H9 (cell line): Measurements from ENCODE around the gene SUPT3H. TPM values are rescaled to one million over a fixed set of nuclear protein-coding genes. Genes with fewer than 3 reads are reported as not detected.

Source experiments
- DNase-seq: peaks from one replicate; pipeline ENCODE4 v3.0.0-alpha.2; 2017
- H2AFZ ChIP-seq: one replicate; pipeline ENCODE4 v1.6.1; 2013; ENCODE audit warnings: mild to moderate bottlenecking, low read length, control low read depth, moderate library complexity
- H2AK5ac ChIP-seq: 2 replicates; pipeline ENCODE4 v1.6.1; 2013; ENCODE audit warnings: low read length, control low read depth, mixed read lengths; ENCODE audit not compliant: insufficient read length
- H2BK120ac ChIP-seq: one replicate; pipeline ENCODE4 v1.6.1; 2013; ENCODE audit warnings: low read depth, mild to moderate bottlenecking, low read length, control low read depth, inconsistent platforms; ENCODE audit not compliant: poor library complexity, severe bottlenecking
- H2BK12ac ChIP-seq: 2 replicates; pipeline ENCODE4 v1.6.1; 2013; ENCODE audit warnings: low read length, control low read depth, mixed read lengths, low read depth; ENCODE audit not compliant: insufficient read length
- H2BK15ac ChIP-seq: 2 replicates; pipeline ENCODE4 v1.6.1; 2013; ENCODE audit warnings: low read depth, low read length, control low read depth
- H2BK20ac ChIP-seq: one replicate; pipeline ENCODE4 v1.6.1; 2013; ENCODE audit warnings: low read depth, mild to moderate bottlenecking, low read length, control low read depth, inconsistent platforms; ENCODE audit not compliant: poor library complexity, severe bottlenecking
- H2BK5ac ChIP-seq: 2 replicates; pipeline ENCODE4 v1.6.1; 2013; ENCODE audit warnings: low read length, control low read depth, mixed read lengths; ENCODE audit not compliant: insufficient read length
- H3K14ac ChIP-seq: 2 replicates; pipeline ENCODE4 v1.6.1; 2013; ENCODE audit warnings: low read length, control low read depth; ENCODE audit not compliant: insufficient read depth
- H3K18ac ChIP-seq: 2 replicates; pipeline ENCODE4 v1.6.1; 2013; ENCODE audit warnings: low read depth, mild to moderate bottlenecking, mixed read lengths, low read length, control low read depth; ENCODE audit not compliant: insufficient read length
- H3K23ac ChIP-seq: 2 replicates; pipeline ENCODE4 v1.6.1; 2013; ENCODE audit warnings: low read length, control low read depth, mixed read lengths, low read depth; ENCODE audit not compliant: insufficient read length
- H3K23me2 ChIP-seq: 2 replicates; pipeline ENCODE4 v1.6.1; 2013; ENCODE audit warnings: low read depth, mild to moderate bottlenecking, mixed read lengths, low read length, control low read depth; ENCODE audit not compliant: insufficient read length, poor library complexity, severe bottlenecking
- H3K27ac ChIP-seq: 2 replicates; pipeline ENCODE4 v1.5.1; 2013; ENCODE audit warnings: low read length, control low read depth, mixed read lengths, low read depth; ENCODE audit not compliant: insufficient read length
- H3K27me3 ChIP-seq: 2 replicates; pipeline ENCODE4 v1.6.1; 2013; ENCODE audit warnings: low read length, control low read depth, inconsistent platforms; ENCODE audit not compliant: insufficient read depth
- H3K4ac ChIP-seq: 2 replicates; pipeline ENCODE4 v1.6.1; 2013; ENCODE audit warnings: low read depth, mild to moderate bottlenecking, control low read depth, inconsistent platforms, low read length, moderate library complexity
- H3K4me1 ChIP-seq: 2 replicates; pipeline ENCODE4 v1.6.1; 2013; ENCODE audit warnings: low read length, control low read depth, inconsistent platforms; ENCODE audit not compliant: insufficient read depth
- H3K4me2 ChIP-seq: 2 replicates; pipeline ENCODE4 v1.6.1; 2013; ENCODE audit warnings: low read length, control low read depth, mixed read lengths; ENCODE audit not compliant: insufficient read length, insufficient read depth
- H3K56ac ChIP-seq: 2 replicates; pipeline ENCODE4 v1.6.1; 2013; ENCODE audit warnings: low read depth, mild to moderate bottlenecking, mixed read lengths, low read length, control low read depth; ENCODE audit not compliant: insufficient read length
- H3K79me1 ChIP-seq: 2 replicates; pipeline ENCODE4 v1.6.1; 2013; ENCODE audit warnings: low read depth, mild to moderate bottlenecking, moderate library complexity, low read length, control low read depth, inconsistent platforms; ENCODE audit not compliant: insufficient read depth, poor library complexity, severe bottlenecking
- H3K79me2 ChIP-seq: 2 replicates; pipeline ENCODE4 v1.6.1; 2013; ENCODE audit warnings: low read length, control low read depth, inconsistent platforms; ENCODE audit not compliant: insufficient read depth
- H3K9ac ChIP-seq: 2 replicates; pipeline ENCODE4 v1.6.1; 2013; ENCODE audit warnings: low read length, control low read depth, mixed read lengths; ENCODE audit not compliant: insufficient read length; ENCODE audit errors: extremely low read depth
- H3K9me3 ChIP-seq: one replicate; pipeline ENCODE4 v1.6.1; 2013; ENCODE audit warnings: low read depth, low read length, inconsistent platforms; ENCODE audit not compliant: control insufficient read depth
- H3T11ph ChIP-seq: one replicate; pipeline ENCODE4 v1.6.1; 2013; ENCODE audit warnings: mild to moderate bottlenecking, low read length, control low read depth, inconsistent platforms
- H4K20me1 ChIP-seq: one replicate; pipeline ENCODE4 v1.6.1; 2013; ENCODE audit not compliant: control insufficient read depth, insufficient read length, insufficient read depth
- H4K5ac ChIP-seq: 2 replicates; pipeline ENCODE4 v1.6.1; 2013; ENCODE audit warnings: low read depth, mild to moderate bottlenecking, mixed read lengths, low read length, control low read depth; ENCODE audit not compliant: insufficient read length
- H4K8ac ChIP-seq: replicated peaks from 2 replicates; pipeline ENCODE4 v1.6.1; 2013; ENCODE audit warnings: low read length, control low read depth, mixed read lengths, low read depth; ENCODE audit not compliant: insufficient read length
- H4K91ac ChIP-seq: 2 replicates; pipeline ENCODE4 v1.6.1; 2013; ENCODE audit warnings: low read depth, mild to moderate bottlenecking, moderate library complexity, mixed read lengths, low read length, control low read depth; ENCODE audit not compliant: insufficient read length
- H3K27ac Mint-ChIP-seq, 3 experiments: 2 replicates in 2 of 3; 3 replicates in 1 of 3; pipeline ENCODE4 v1.8.0; 2020 to 2021; ENCODE audit warnings: mixed read lengths in 3 of 3, mild to moderate bottlenecking in 1 of 3, moderate library complexity in 1 of 3
- H3K27me3 Mint-ChIP-seq: 2 replicates; pipeline ENCODE4 v1.8.0; 2021; ENCODE audit warnings: low read depth, mild to moderate bottlenecking, moderate library complexity, mixed read lengths
- H3K36me3 Mint-ChIP-seq, 3 experiments: 2 replicates in 2 of 3; 3 replicates in 1 of 3; pipeline ENCODE4 v1.8.0; 2020 to 2021; ENCODE audit warnings: low read depth in 3 of 3, mixed read lengths in 3 of 3; ENCODE audit not compliant: insufficient read depth in 1 of 3
- H3K4me1 Mint-ChIP-seq, 2 experiments: 2 replicates each; pipeline ENCODE4 v1.8.0; 2020; ENCODE audit warnings: mixed read lengths in 2 of 2
- H3K4me3 Mint-ChIP-seq, 2 experiments: 2 replicates in 1 of 2; 3 replicates in 1 of 2; pipeline ENCODE4 v1.8.0; 2020 to 2021; ENCODE audit warnings: mild to moderate bottlenecking in 2 of 2, mixed read lengths in 2 of 2, moderate library complexity in 1 of 2
- H3K9me3 Mint-ChIP-seq, 2 experiments: 2 replicates in 1 of 2; 3 replicates in 1 of 2; pipeline ENCODE4 v1.8.0; 2020; ENCODE audit warnings: mild to moderate bottlenecking in 2 of 2, mixed read lengths in 2 of 2, moderate library complexity in 1 of 2
- CTCF ChIP-seq: fragments of 200-600 bp; sonication (generic); conservative IDR thresholded peaks from 3 replicates; pipeline ENCODE4 v1.8.0; 2021; ENCODE audit warnings: antibody characterized with exemption, mild to moderate bottlenecking
- WGBS: extraction: QIAGEN DNeasy Blood & Tissue Kit; methylation state at CpG from one replicate; pipeline ENCODE4 v1.1.7; 2013; ENCODE audit warnings: missing lambda C conversion rate, low lambda C conversion rate, mixed read lengths; ENCODE audit not compliant: insufficient read length; ENCODE audit errors: extremely low coverage; 5-methylcytosine and 5-hydroxymethylcytosine counted together
- total RNA-seq: library from RNA; stranded (reverse); gene quantifications from 2 replicates; pipeline ENCODE4 v1.2.1, GENCODE V29; 2021

The SUPT3H gene
- total RNA-seq, 1 experiment from 2014 or later = 22.5 TPM

- Histone ChIP-seq H3K23ac (no peak overlapping the region), H3K9me3 (no peaks in the 10 kb centered on the region), H4K8ac (no peak overlapping the region), H2BK12ac (no peak overlapping the region), H3K18ac (no peak overlapping the region), H2AFZ (no peak overlapping the region), H4K5ac (no peak overlapping the region), H4K91ac (no peak overlapping the region), H3K27me3 (no peaks in the 10 kb centered on the region), H2BK5ac (no peak overlapping the region), H3K4ac (no peak overlapping the region), H2BK120ac (no peak overlapping the region), H2AK5ac (no peak overlapping the region), H3T11ph (no peak overlapping the region), H3K4me2 (no peak overlapping the region), H3K56ac (no peak overlapping the region), H4K20me1 (no peaks in the 10 kb centered on the region), H3K23me2 (no peaks in the 10 kb centered on the region), H3K14ac (no peak overlapping the region), H3K79me2 (no peaks in the 10 kb centered on the region), H2BK20ac (no peak overlapping the region), H3K79me1 (no peaks in the 10 kb centered on the region), H3K27ac (no peak overlapping the region), H2BK15ac (no peak overlapping the region), H3K4me1 (no peaks in the 10 kb centered on the region), H3K9ac (no peak overlapping the region)
- H3K4me3 Mint-ChIP-seq = no peak overlapping the region
- no peaks in the 10 kb centered on the region for H3K9me3 Mint-ChIP-seq
- H3K36me3 Mint-ChIP-seq = no peaks in the 10 kb centered on the region
- no peaks in the 10 kb centered on the region for H3K27me3 Mint-ChIP-seq
- no CpG with 5 or more reads among the region's 1 CpG for WGBS
- H3K4me1 Mint-ChIP-seq = peaks cover 3% of the 10 kb centered on the region in 2 experiments; a peak in 1 of 4 replicates
- no peak overlapping the region; a peak in 1 of 7 replicates for H3K27ac Mint-ChIP-seq
- no peak for DNase-seq
- TF ChIP-seq CTCF = no peak
These were observed 452.5 kb downstream of the SUPT3H start for GRCh38 chr6:44925100-44925739.
